Cerebellar cortex (tissue), 1 donor: ENCODE results near the gene SMG6.
"Not testable (repeated sequence)": the region's sequence is repeated elsewhere in the genome, so short reads cannot be mapped to it uniquely, and the experiment has no call there.

Experiments used
- DNase-seq: peaks from one replicate; pipeline ENCODE4 v3.0.0-alpha.2; 2015; ENCODE audit warnings: low spot score

Gene SMG6

DNA sequence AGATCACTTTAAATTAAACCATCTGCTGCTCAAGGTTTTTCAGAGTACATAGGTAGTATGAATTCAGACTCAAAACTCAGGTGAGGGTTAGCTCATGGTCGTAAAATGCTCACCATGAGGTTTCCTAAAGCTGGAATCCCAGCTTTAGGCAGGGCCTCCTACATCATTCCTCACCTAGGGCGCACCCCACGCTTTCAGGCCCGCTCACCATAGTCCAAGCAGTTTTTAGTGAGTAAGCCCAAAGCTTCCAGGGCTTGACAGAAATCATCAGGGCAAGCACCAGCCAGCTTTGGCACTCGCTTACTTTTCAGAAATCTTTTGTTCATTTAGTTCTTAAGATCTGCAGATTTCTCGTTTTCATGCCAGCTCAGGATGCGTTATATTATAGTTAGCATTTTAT, 158.9 kb downstream of the SMG6 start:
- no peak for DNase-seq

DNA sequence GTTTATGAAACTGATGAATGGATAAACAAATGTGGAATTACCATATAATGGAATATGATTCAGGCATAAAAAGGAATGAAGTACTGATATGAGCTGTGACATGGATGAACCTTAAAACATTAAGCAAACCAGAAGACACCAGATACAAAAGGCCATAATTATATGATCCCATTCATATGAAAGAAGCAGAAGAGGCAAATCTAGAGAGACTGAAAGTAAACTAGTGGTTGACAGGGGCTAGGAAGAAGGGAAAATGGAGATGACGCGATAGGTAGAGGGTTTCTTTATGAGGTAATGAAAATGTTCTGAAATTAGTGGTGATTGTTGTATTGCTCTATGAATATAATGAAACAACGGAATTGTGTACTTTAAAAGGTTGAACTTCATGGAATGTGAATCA, 160.3 kb downstream of the SMG6 start:
- no peak for DNase-seq

GRCh38 chr17:2142682-2143081, 160.9 kb downstream of the SMG6 start:
- not testable (repeated sequence) for DNase-seq

DNA sequence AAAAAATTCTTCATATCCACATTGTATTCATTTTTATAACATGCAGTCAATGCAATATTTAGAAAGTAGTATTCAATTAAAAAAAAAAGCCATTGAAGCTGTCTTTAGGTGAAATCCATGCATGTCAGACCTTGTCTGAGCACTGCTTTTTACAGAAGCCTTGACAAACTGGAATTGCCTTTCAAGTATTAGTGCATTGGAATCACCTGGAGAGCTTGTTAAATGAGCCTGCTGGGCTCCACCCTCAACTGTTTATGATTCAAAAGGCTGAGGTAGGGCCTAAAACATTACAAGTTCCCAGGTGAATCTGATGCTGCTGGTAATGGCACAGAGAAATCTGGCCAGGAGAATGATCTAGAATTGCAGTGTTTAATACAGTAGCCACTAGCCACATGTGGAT, 162.9 kb downstream of the SMG6 start:
- DNase-seq, result no peak

DNA sequence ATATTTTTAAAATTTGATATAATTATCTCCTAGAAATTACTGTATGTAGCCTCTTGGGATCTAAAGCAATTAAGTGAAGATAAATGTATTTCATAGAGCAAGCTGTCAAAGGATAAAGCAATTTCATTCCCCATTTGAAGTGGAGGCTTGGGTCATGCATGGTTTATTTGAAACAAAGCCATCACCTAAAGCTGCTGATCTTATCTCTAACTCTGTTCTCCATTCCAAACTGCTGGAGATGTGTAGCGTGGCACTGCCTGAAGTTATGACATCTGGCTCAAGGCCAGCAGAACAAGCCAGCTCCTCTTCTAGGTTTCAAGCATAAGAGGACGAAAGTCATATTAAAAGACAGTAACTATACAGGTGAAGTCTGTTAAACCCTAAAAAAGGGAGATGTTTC, 164.8 kb downstream of the SMG6 start:
- no peak for DNase-seq

DNA sequence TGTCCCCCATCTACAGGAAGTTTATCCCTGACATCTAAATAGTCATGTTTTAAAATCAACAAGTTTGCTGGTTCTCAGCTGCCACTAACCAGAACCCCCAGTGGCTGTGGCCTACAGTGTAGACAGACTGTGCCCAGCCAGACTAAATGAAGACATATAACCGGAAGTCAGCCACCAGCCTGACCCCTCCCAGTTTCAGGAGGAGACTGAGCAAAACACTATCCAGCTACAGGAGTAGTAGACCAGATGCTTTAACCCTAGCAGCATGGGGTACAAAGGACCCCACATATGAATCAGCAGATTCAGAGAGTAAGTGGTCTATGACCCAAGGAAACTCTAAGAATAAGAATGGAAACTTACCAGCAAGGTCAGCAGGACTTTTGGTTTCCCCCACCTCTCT, 165.3 kb downstream of the SMG6 start:
- DNase-seq, result no peak

DNA sequence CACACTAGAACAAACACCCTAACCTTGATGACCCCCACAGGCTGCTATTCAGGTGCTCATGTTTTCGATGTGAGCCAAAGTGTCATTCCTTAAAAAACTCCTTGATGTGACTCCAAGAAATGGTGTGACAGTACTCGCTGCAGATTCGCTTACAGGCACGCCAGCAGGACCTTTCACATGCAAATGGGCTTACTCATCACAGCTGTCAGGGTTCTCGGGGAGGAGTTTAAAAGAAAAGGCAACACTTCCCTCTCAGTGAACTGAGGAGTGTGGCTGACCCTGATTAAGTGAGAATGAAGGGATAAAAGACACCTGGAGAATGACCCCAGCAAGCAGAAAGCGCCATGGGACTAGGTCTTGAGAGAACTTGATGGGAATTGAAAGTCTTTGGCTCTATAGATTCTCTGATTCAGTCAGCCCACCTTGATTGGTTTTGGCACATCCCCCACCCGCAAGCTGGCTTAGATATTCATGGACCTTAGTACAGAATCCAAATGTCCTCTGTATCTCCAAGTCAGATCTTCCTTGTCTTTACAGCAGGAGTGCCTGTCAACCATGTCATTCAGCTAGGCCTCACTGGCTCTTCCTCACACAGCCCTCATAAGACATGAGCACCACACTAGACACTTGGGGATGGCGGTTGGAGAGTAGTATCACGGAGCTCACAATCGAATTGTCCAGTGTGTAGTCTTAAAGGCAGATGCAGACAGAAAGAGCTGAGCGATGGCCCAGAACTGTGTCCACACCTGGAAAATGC, 166.1 kb downstream of the SMG6 start:
- no peak for DNase-seq

DNA sequence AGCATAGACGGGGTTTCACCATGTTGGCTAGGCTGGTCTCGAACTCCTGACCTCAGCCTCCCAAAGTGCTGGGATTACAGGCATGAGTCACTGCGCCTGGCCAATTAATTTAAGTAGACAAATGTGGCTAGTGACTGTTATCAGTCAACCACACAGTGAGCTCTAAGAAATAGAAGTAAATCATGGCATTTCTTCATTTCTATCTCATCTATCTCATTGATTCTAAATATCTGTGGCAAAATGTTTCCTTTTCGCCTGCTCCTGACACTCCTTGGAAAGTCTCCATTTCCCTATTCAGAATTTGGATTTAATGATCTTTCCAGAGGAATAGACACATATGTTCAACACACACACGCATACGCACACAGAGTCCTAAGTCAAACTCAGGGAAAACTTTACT, 167.3 kb downstream of the SMG6 start:
- DNase-seq, result no peak

DNA sequence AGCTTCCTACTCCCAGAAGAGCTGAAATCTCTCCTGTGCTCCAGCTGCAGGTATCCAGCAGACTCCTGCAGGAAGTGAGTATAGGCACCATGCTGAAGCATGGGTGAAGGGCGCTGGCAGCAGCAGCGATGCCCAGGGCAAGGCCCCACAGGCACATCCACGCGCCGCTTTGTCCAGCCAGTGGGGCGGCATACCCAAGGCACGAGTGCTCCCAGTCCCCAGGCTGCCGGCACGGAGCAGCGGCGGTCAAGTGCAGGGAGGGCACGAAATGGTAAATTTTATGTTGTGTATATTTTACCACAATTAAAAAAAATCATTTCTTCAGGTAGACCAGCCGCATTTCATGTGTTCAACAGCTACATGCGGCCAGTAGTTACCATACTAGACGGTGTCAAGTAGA, 175.6 kb downstream of the SMG6 start:
- no peak for DNase-seq

DNA sequence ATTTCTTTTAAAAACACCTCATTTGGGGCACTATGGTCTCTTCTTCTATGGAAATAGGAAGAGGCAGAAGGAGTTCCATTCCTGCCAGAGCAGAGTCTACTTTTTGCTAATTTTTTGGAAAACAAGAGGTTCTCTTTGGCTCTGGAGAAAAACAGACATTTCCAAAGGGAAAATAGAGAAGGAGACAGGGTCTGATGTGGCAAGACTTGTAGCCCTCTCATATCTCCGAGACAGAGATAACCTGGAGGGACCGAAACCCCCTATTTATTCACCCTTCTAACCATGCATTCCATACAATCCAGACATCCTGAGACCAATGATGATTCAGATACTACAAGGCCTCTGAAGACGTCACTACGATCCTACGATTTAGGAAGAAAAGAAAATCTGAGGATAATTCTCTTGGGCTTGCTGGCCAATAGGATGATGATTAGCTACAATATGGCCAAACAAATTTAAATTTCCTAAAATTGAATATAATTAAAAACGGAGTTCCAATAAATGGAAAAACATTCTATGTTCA, 178.5 kb downstream of the SMG6 start:
- DNase-seq, result no peak

DNA sequence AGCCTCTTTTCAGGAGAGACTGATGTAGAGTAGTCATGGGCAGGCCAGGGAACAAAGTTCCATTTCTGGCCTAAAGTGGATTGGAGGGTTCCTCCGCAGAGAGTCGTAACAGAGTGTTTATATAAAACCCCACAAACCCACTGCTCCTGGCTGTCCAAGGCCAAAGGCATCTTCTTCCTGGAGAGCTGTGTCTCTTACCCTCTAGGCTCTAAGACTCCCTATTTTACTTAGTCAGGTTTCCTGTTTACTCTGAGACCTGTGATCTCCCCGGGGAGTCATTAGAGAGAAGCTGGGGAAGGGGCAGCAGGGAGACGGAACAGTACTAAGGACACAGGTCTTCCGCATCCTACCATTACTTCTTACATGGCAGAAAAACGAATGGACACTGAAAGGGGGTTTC, 179.2 kb downstream of the SMG6 start:
- DNase-seq, result no peak

DNA sequence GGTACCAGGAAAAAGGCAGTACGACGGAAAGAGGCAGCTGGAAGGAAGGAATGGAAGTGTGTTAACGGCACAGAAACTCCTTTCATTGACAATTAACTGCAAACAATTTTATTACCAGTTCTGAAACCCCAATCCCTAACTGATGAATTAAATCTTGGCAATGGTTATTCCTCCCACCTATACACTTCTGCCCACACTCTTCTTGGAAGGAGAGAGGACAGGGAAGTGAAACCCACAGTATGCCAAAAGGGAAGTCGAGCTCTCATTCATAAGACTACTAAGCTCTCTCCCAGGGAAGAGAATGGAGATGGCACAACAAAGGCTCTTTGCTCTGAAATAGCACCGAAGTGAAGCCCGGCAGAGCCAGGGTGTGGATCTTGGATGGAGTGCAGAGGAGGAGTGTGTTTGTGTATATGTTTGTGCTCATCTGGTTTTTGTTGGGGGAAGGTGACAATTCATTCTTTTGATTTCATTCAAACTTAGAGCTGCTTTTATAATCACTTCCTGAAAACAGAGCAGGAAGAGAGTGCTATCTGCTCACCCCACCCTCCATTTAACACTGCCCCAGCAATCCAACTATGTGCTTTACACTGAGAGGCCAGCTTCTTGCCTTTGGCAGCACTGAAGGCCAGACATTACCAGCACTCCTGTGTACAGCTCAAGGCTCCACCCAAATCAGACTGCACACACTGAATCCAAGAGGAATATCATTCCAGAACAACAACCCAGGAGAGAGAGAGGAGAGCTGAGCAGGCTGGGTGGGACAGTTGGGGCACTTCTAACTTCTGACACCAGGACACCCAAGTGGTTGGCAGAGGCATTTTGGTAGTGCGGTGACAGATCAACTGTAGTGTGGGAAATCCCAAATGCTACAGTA, 180.0 kb downstream of the SMG6 start:
- peak; percentile 49 for DNase-seq

DNA sequence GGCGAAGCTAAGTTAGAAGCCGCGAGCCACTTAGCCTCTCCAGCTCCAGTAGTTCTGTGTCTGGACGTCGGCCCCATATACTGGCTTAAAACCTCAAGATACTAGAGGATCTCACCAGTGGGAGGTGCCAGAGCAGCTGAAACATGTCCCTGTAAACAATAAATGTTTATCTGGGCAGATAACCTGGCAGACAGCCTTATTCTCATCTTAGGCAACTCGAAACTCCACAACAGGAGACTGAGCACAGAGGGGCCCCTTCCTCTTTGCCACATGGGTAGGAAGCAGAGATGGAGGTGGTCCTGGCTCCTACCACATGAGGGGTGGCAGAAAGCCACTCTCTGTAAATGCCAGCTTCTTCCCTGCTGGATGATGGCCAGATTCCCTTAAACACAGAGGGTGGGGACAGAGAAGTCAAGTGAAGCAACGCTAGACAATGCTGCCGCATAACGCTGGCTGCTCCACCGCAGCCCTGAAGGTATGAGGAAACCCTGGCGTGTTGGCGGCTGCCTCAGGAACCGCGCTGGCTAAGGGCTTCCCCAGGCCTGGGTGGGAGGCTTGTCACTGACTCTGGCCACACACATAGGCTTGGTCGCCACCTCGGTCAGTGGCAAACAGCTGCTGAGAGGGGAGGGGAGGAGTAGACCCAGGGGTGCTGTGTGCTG, 180.8 kb downstream of the SMG6 start:
- DNase-seq, result peak; percentile 58

- DNase-seq, result no peak
Measured at GRCh38 chr17:2120586-2121335, 182.8 kb downstream of the SMG6 start.

DNA sequence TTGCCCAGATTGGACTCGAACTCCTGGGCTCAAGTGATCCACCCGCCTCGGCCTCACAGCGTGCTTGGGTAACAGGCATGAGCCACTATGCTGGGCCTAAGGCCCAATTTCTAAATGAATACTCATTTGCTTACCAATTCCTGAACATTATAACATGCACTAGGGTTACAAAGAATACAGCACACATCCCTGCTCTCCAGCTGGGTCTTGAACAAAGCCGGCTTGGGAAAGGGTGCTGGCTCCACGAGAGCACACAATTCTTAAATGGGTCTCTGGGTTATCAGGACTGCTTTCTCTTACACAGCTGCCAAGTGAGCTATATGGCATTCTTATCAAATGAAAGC, 190.3 kb downstream of the SMG6 start:
- no peak for DNase-seq

GRCh38 chr17:2111691-2112090, 191.9 kb downstream of the SMG6 start:
- no peak for DNase-seq

DNA sequence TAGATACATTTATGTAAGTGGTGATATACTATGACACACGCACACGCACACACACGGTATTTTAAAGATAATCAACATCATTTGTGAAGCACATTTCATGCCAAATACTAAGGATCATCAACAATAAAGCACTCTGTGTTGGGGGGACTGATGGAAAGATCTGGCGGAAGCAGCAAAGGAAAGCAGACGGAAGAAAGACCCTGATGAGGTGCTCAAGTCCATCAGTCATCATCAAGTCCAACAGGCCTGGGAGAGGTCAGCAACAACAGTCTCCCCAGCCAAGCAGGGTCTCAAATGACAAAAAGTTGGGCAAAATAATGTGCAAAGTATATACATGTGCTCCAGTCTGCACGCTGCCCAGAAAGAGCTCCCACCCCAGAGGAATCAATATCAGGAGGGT, 193.1 kb downstream of the SMG6 start:
- no peak for DNase-seq

GRCh38 chr17:2108170-2108569, 195.4 kb downstream of the SMG6 start:
- no peak for DNase-seq

- peak; percentile 98 for DNase-seq
Measured at GRCh38 chr17:2107506-2107905, 196.1 kb downstream of the SMG6 start.

DNA sequence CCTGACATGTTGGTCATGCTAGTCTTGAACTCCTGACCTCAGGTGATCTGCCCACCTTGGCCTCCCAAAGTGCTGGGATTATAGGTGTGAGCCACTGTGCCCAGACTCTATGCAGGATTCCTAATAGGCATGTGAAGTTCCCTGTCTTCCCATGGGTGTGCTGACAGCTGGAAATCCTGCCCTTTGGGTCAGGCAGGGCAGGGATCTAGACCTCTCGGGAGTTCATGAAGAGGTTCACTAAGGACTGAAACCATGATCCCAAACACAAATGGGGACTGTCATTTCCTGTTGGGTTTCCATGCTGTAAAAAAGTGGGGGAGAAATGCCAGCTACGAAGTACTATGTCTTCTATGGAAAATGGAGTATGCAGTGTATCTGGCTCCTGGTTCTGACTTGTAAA, 196.5 kb downstream of the SMG6 start:
- DNase-seq, result no peak

DNA sequence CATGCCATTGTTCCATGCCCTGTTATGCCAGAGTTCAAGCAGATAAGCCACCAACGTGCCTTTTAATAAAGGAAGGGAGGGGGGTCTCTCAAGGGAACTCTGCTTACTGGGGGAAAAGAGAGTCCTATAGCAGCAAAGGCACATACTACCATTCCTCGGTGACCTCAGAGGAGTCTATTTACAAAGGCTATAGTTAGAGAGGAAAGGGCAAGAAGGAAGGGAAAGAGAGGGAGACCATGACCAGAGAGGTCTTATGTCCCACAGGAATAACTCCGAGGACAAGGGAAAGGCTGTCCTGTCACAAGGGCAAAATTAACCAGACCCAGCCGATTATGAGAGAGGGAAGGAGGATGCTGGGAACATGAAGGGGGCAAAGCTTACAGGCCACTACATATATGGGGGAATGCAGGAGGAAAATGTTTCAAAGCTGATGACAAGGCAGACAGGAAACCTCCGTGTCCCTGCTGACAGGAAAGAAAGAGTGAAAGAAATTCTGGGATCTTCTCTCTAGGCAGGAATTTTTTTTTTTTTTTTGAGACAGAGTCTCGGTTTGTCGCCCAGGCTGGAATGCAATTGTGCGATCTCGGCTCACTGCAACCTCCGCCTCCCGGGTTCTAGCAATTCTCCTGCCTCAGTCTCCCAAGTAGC, 197.2 kb downstream of the SMG6 start:
- no peak for DNase-seq

DNA sequence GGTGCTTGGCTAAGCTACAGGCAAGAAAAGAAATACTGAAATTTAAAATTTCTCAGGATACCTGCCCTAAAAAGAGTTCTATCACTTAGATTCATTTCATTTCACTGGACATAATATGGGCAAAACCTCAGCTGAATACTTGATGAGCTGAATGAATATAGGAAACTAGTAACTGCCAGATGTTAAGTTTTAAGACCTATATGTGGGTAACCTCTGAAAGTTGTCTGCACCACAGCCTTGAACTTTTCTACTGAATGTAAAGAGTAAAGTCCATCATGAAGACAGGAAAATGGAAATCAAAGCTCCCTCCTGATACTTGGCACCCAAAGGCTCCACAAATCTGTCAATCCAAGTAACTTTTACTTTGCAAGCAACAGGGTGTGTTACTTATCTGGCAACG, 197.9 kb downstream of the SMG6 start:
- DNase-seq, result no peak
